Transverse colon (tissue), 3 donors: ENCODE results near the gene HNRNPUL2.

Experiments
- POLR2A ChIP-seq: fragments of 450-650 bp; IDR thresholded peaks from one replicate; pipeline ENCODE4 v1.6.1; 2016; ENCODE audit warnings: antibody characterized with exemption, mild to moderate bottlenecking, moderate library complexity
- TF ChIP-seq, protein P1 (sequence below), 5 experiments: fragments of 200-600 bp in 3 of 5; fragments of 450-650 bp in 2 of 5; sonication (generic) in 3 of 5; IDR thresholded peaks; 1 replicate in 2 of 5; 2 replicates in 3 of 5; pipeline ENCODE4 v1.5.1; 2016 to 2017; ENCODE audit warnings: antibody characterized with exemption in 5 of 5, inconsistent platforms in 3 of 5, mild to moderate bottlenecking in 2 of 5, moderate library complexity in 1 of 5

DNA sequence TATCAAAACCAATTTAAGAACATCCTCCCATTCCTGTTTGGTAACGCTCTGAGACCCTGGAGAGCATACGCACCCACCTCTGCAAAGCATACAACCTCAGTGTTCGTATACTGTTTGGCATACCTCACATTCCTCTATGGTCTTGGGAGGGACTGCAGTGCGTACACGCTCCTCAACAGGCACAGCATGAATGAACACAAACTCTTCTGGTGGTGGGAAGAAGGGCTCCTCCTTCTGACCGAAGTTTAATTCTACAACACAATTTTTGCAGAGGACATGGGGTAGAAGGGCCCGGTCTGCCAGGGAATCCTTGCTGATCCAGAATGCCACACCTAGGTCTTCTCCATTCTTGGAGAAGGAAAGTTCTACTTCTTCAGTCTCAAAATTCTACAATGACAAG, 5.3 kb downstream of the HNRNPUL2 start:
- TF ChIP-seq, protein P1, sequence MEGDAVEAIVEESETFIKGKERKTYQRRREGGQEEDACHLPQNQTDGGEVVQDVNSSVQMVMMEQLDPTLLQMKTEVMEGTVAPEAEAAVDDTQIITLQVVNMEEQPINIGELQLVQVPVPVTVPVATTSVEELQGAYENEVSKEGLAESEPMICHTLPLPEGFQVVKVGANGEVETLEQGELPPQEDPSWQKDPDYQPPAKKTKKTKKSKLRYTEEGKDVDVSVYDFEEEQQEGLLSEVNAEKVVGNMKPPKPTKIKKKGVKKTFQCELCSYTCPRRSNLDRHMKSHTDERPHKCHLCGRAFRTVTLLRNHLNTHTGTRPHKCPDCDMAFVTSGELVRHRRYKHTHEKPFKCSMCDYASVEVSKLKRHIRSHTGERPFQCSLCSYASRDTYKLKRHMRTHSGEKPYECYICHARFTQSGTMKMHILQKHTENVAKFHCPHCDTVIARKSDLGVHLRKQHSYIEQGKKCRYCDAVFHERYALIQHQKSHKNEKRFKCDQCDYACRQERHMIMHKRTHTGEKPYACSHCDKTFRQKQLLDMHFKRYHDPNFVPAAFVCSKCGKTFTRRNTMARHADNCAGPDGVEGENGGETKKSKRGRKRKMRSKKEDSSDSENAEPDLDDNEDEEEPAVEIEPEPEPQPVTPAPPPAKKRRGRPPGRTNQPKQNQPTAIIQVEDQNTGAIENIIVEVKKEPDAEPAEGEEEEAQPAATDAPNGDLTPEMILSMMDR (IDR thresholded peaks at IDR 0.05) = no peak
- no peak for TF ChIP-seq POLR2A
